T-helper 2 cell treated with Interferon-gamma antibody and Interleukin-4, amounts not matched to agents 100 ng/mL and 5 ng/mL, for 36 hours (primary cell): ENCODE data around the gene BATF3. TPM values are rescaled to one million over a fixed set of nuclear protein-coding genes. Genes with fewer than 3 reads are reported as not detected.

Experiments
- intact Hi-C: fragments of 100-400 bp; cut with micrococcal nuclease; formaldehyde crosslinking; loops from one replicate; pipeline ENCODE4 v1.15.1; 2023
- total RNA-seq: library from RNA; stranded (reverse); gene quantifications from 2 replicates; pipeline ENCODE4 v1.2.3, GENCODE V29; 2022

The BATF3 gene
- total RNA-seq, 1 donor from 2014 or later = 35.3 TPM

- intact Hi-C loops = no loop called here
Measured at GRCh38 chr1:212686069-212686468, 13.6 kb downstream of the BATF3 start.

- intact Hi-C loops = no loop called here
Measured at GRCh38 chr1:212685429-212685828, 14.2 kb downstream of the BATF3 start.

DNA sequence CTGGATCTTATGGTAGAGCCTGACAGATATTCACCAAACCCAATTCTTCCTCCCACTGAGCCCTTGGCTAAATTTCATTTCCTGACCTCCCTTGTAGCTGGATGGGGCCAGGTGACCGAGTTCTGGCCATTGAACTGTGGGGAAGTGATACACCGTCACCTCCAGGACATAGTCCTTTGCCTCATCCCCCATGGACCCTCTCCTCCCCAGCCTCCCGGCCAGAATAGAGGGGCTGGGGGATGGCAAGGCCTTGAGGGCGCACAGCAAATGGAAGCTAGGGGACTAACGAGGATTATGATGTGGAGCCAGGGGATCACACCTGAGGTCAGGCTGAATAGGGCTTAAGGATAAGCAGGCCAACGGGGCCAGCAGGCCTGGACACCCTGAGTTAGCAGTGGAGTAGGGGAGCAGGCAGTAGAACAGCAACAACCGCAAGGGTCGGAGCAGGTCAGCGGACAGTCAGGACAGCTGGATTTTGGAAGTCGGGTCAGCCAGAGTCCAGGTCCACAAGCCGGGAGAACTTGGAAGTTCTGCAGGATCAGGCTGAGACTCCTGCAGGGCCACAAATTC is 15.0 kb downstream of the BATF3 start:
- intact Hi-C loops = no loop called here

DNA sequence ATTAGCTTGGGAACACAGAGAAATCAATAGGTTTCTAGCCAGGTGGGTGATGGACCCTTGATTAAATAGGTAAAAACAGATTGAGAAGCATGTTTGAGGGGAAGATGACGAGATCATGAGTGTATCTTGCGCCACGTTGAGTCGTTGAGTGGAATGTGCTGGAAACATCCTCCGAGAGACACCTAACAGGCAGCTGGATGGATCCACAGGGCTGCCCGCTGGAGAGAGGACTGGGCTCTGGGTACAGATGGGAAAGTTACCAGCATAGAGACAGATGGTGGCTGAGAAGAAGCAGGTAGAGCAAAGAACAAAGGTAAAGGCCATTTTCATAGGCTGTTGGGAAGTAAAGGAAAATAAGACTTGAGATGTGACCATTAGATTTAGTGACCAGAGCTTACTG is 15.6 kb downstream of the BATF3 start:
- intact Hi-C loops = no loop called here

GRCh38 chr1:212683357-212683722 is 16.3 kb downstream of the BATF3 start:
- intact Hi-C loops = no loop called here

DNA sequence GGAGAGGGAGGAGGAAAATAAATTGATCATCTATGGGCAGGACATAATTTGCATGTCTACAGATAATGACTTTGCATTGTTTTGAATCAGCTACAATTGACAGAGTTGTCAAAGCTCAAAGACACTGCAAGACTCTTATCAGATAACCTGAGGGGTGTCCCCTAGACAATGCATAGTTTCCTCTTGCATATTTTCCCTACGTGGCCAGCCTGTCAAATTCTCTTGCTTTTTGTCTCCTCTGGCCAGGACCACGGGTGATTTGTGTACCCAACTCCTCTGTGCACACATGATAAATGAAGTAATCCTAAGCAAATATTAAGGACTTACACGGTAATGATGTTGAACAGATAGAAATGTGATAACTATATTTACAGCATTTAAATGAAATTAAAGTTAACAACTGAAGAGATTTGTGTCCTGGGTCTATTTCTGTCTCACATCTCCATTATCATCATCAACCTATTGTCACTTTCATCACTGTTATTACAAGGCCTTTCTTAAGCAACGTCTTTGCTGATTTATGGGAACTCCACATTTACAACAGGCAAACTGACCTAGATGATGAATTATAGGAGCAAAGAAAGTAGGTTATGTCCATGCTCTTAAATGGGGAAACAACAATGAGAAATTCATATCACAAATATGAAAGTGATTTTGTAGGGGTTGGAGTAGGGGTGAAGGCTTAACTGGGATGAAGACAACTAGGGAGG is 18.8 kb downstream of the BATF3 start:
- intact Hi-C loops = no loop called here

DNA sequence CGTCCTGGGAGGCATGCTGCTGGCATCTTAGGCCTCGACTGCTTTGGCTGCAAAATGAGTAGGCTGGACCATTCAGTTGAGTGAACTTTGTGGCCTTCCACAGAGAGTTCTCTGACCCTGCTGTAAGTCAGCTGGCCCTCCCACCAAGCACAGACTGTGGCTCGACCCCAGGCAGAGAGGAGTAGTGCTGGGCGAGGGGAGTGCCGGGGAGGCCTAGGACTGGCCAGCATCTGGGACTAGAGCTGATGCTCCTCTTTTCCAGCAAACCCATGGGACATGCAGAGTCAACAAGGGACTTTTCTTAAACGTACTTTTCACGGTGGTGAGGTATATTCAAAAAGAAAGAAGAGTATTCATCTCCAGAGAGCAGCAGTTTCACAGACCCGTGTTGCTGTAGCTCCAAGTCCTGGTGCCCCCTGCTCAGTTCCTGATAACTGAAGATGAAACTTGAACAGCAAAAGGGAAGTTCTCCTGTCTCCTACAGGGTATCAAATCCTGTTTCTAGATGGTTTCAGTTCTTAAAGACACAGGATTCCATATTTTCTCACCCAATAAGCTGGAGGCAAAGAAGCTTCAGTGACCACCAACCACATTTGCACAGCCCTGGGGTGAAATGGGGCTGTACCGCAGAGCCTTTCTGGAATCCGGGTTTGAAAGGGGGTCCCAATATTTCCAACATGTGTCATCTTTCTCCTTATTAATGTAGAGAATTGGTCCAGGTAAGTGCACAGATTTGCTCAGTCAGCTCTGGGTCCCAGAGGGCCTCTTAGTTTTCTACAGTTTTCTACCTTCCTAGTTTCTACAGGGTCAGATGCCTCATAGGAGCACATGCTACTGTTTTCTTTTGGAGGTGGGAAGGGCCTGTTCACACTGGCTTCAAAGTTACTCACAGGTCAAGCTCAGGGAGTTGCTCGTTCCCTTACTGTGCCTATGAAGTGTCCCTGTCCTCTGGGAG is 20.9 kb downstream of the BATF3 start:
- intact Hi-C loops = no loop called here

DNA sequence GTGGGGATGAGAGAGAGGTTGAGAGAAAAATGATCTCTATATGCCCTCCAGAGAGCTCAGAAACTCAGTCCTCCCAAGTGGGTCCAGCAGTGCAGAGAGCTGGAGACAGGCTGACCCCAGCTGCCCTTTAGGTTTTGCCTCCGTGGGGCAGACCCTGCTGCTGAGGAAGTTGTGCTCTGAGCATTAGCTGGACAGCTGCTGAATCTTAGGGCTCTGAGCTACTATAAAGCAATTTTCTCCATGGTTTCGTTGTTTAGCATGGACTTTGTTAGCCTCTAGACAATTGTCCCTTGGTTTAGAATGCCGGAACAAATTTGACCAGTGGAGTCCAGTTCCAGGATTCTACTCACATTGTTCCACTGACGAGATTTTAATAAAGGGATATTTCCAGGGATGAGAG is 22.1 kb downstream of the BATF3 start:
- intact Hi-C loops = no loop called here

- intact Hi-C loops = no loop called here
Measured at GRCh38 chr1:212677136-212677535, 22.5 kb downstream of the BATF3 start.

GRCh38 chr1:212675675-212676074 is 24.0 kb downstream of the BATF3 start:
- intact Hi-C loops = no loop called here

GRCh38 chr1:212674872-212675271 is 24.8 kb downstream of the BATF3 start:
- intact Hi-C loops = no loop called here

DNA sequence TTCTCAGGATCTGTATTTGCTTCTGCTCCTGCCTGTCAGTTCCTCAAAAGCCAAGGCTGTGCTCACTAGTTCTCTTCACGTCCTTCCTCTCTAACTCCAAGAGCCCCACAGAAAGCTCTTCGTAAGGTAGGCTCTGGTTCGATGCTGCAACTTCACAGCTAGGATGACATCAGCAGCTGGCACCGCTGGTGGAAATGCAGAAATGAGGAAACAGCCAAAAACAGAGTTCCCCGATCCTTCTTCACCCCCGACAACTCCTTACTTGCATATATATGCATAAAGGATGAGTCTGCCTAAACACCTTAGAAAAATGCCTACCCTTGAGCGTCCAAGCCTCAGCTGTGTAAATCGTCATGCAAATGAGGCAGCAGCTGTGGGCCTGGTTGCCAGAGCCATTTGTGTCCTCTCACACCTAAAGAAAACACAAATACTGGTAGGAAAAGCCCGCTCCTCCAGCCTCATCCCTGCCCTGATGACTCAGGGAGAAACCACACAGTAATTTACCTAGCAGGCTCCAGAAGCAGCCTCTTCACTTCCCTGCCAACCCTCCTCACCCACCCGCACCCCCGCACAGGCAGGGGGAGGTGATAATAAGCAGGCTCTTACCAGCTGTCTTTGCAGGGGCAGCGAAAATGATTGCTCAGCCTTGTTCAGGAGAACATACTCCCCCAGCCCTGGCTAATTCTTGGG is 28.2 kb downstream of the BATF3 start:
- intact Hi-C loops = no loop called here

- intact Hi-C loops = no loop called here
Measured at GRCh38 chr1:212670882-212671281, 28.8 kb downstream of the BATF3 start.

GRCh38 chr1:212670301-212670700 is 29.3 kb downstream of the BATF3 start:
- intact Hi-C loops = no loop called here

GRCh38 chr1:212669600-212669999 is 30.0 kb downstream of the BATF3 start:
- intact Hi-C loops = no loop called here

- intact Hi-C loops = no loop called here
Measured at GRCh38 chr1:212669102-212669501, 30.5 kb downstream of the BATF3 start.

- intact Hi-C loops = no loop called here
Measured at GRCh38 chr1:212668477-212668876, 31.2 kb downstream of the BATF3 start.

DNA sequence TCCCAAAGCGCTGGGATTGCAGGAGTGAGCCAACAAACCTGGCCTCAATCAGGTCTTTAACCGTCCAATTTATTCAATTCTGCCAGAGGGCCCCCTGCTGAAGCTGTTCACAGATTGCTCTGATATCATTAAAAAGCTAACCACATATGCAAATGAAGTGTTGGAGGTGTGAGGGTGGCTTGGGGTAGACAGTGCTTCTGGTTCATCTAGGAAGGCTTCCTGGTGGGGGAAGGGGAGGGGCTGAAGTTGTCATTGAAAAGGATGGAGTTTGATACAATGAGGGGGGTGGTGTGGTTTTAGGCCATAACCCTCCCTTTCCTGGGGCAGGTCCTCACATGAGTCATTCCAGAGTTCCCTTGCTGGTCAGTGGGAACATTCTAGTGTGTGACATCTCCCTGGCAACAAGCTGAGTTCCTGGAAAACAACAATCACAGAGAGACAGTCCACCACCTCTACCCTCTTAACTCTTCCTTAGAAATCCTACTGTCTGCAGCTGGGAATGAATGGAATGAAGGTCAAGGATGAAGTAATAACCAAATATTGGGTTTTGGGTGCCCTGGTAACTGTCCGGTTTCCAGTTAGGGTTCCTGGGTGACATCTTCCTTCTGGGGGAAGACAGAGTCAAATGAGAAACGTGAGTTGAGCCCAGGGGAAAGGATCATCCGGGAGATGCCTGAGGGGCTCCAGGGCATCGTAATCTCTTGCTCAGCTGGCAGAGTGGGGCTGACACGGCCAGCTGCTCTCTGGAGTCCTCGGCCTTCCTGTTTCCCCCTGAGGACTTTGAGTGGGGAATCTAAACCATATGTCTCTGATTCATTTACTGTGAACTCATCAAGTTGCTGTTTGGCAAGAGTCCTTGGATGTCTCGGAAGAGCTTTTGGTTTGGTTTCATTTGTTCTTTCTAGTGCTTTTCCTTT is 32.2 kb downstream of the BATF3 start:
- intact Hi-C loops = no loop called here

DNA sequence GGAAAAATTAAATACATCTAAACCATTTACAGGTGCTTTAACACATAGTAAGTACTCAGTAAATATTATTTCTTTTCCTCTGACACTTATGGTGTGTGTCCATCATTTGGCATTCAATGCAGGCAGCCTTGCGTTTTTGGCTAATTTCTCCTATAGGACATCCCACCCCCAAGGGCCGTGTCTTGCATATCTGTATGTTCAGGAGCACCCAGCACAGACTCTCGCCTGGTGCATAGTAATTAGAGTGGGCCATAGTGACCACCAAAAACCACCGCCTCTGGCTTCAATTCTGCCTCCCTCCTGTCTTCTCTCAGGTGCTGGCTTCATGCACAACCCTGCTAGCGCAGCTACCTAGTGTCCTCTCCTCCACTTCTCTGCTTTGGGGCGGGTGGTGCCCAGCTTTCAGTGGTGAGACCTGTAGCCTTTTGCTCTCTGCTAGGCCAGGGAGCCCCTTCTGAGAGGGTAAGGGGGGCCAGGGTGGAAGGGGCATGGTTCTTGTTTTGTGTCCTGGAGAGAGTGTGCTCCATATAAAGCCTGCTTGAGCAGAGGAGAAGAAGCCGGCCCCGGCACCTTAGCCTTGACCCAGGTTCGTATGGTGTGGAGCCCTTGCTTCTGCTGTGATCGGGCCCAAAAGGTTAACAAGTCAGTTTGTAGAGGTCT is 33.4 kb downstream of the BATF3 start:
- intact Hi-C loops = no loop called here
